WTC11 (cell line): ENCODE measurements around the gene LTN1. TPM values are rescaled to one million over a fixed set of nuclear protein-coding genes. Genes with fewer than 3 reads are reported as not detected.

Experiments used
- ARID4B ChIP-seq: sonication (generic); formaldehyde crosslinking; IDR thresholded peaks from 2 replicates; pipeline ENCODE4 v1.8.0; 2023; ENCODE audit warnings: missing genetic modification reagents, mild to moderate bottlenecking, borderline replicate concordance
- CBFB ChIP-seq: sonication (generic); formaldehyde crosslinking; IDR thresholded peaks from 2 replicates; pipeline ENCODE4 v1.8.1; 2022; ENCODE audit warnings: mild to moderate bottlenecking, low read depth, missing genetic modification reagents
- CREM ChIP-seq: sonication (generic); formaldehyde crosslinking; IDR thresholded peaks from 2 replicates; pipeline ENCODE4 v1.8.1; 2022; ENCODE audit warnings: mild to moderate bottlenecking, missing genetic modification reagents, moderate library complexity
- E2F4 ChIP-seq: sonication (generic); formaldehyde crosslinking; IDR thresholded peaks from 2 replicates; pipeline ENCODE4 v1.8.1; 2022; ENCODE audit warnings: low read depth, mild to moderate bottlenecking, moderate library complexity, missing genetic modification reagents, borderline replicate concordance
- E2F5 ChIP-seq: sonication (generic); formaldehyde crosslinking; IDR thresholded peaks from 2 replicates; pipeline ENCODE4 v1.8.1; 2022; ENCODE audit warnings: mild to moderate bottlenecking, moderate library complexity, missing genetic modification reagents
- ELF4 ChIP-seq: sonication (generic); formaldehyde crosslinking; IDR thresholded peaks from 2 replicates; pipeline ENCODE4 v1.8.1; 2022; ENCODE audit warnings: low read depth, mild to moderate bottlenecking, moderate library complexity, missing genetic modification reagents
- ETV6 ChIP-seq: sonication (generic); formaldehyde crosslinking; IDR thresholded peaks from 2 replicates; pipeline ENCODE4 v1.8.1; 2022; ENCODE audit warnings: mild to moderate bottlenecking, missing genetic modification reagents
- FOXK1 ChIP-seq: sonication (generic); formaldehyde crosslinking; IDR thresholded peaks from 2 replicates; pipeline ENCODE4 v1.8.0; 2022; ENCODE audit warnings: mild to moderate bottlenecking, moderate library complexity, missing genetic modification reagents
- FOXP1 ChIP-seq: sonication (generic); formaldehyde crosslinking; IDR thresholded peaks from 2 replicates; pipeline ENCODE4 v1.8.0; 2022; ENCODE audit warnings: missing genetic modification reagents, mild to moderate bottlenecking, moderate library complexity, borderline replicate concordance
- GRHL2 ChIP-seq: fragments of 250-450 bp; sonication (Bioruptor Pico); IDR thresholded peaks from 2 replicates; pipeline ENCODE4 v1.8.0; 2022; ENCODE audit warnings: mild to moderate bottlenecking, moderate library complexity; ENCODE audit not compliant: insufficient replicate concordance, severe bottlenecking
- IRF1 ChIP-seq: sonication (generic); formaldehyde crosslinking; IDR thresholded peaks from 2 replicates; pipeline ENCODE4 v1.8.0; 2023; ENCODE audit warnings: missing genetic modification reagents
- IRF2 ChIP-seq: sonication (generic); formaldehyde crosslinking; IDR thresholded peaks from 2 replicates; pipeline ENCODE4 v1.8.0; 2022; ENCODE audit warnings: low read depth, missing genetic modification reagents, borderline replicate concordance
- KAT7 ChIP-seq: sonication (generic); formaldehyde crosslinking; IDR thresholded peaks from 2 replicates; pipeline ENCODE4 v1.8.1; 2023; ENCODE audit warnings: missing genetic modification reagents, mild to moderate bottlenecking, borderline replicate concordance
- MAX ChIP-seq: sonication (generic); formaldehyde crosslinking; IDR thresholded peaks from 2 replicates; pipeline ENCODE4 v1.8.0; 2022; ENCODE audit warnings: mild to moderate bottlenecking, missing genetic modification reagents
- MYBL2 ChIP-seq: sonication (generic); formaldehyde crosslinking; IDR thresholded peaks from 2 replicates; pipeline ENCODE4 v1.8.1; 2023; ENCODE audit warnings: mild to moderate bottlenecking, moderate library complexity, missing genetic modification reagents
- OVOL2 ChIP-seq: fragments of 250-450 bp; sonication (Bioruptor Pico); IDR thresholded peaks from 2 replicates; pipeline ENCODE4 v1.9.0; 2021; ENCODE audit warnings: mild to moderate bottlenecking, borderline replicate concordance
- RELA ChIP-seq: sonication (generic); formaldehyde crosslinking; IDR thresholded peaks from 2 replicates; pipeline ENCODE4 v1.8.1; 2022; ENCODE audit warnings: missing genetic modification reagents, mild to moderate bottlenecking, borderline replicate concordance
- SMAD3 ChIP-seq: sonication (generic); formaldehyde crosslinking; IDR thresholded peaks from 2 replicates; pipeline ENCODE4 v1.8.0; 2022; ENCODE audit warnings: missing genetic modification reagents, mild to moderate bottlenecking, borderline replicate concordance
- SMAD4 ChIP-seq: sonication (generic); formaldehyde crosslinking; IDR thresholded peaks from 2 replicates; pipeline ENCODE4 v1.8.0; 2022; ENCODE audit warnings: mild to moderate bottlenecking, missing genetic modification reagents
- SOX15 ChIP-seq: fragments of 250-450 bp; sonication (Bioruptor Pico); IDR thresholded peaks from 2 replicates; pipeline ENCODE4 v1.9.0; 2021; ENCODE audit warnings: mild to moderate bottlenecking
- TCF7 ChIP-seq: sonication (generic); formaldehyde crosslinking; IDR thresholded peaks from 2 replicates; pipeline ENCODE4 v1.8.0; 2022; ENCODE audit warnings: mild to moderate bottlenecking, low read depth, missing genetic modification reagents, moderate library complexity
- TP53 ChIP-seq: sonication (generic); formaldehyde crosslinking; IDR thresholded peaks from 2 replicates; pipeline ENCODE4 v1.8.1; 2023; ENCODE audit warnings: mild to moderate bottlenecking, missing genetic modification reagents
- USF1 ChIP-seq: sonication (generic); formaldehyde crosslinking; IDR thresholded peaks from 2 replicates; pipeline ENCODE4 v1.8.0; 2022; ENCODE audit warnings: mild to moderate bottlenecking, missing genetic modification reagents
- USF2 ChIP-seq: sonication (generic); formaldehyde crosslinking; IDR thresholded peaks from 2 replicates; pipeline ENCODE4 v1.8.1; 2023; ENCODE audit warnings: mild to moderate bottlenecking, missing genetic modification reagents, moderate library complexity
- ZBTB21 ChIP-seq: sonication (generic); formaldehyde crosslinking; IDR thresholded peaks from 2 replicates; pipeline ENCODE4 v1.8.1; 2023; ENCODE audit warnings: mild to moderate bottlenecking, missing genetic modification reagents, borderline replicate concordance
- ZNF219 ChIP-seq: sonication (generic); formaldehyde crosslinking; IDR thresholded peaks from 2 replicates; pipeline ENCODE4 v1.8.0; 2023; ENCODE audit warnings: missing genetic modification reagents, mild to moderate bottlenecking, borderline replicate concordance
- ZNF263 ChIP-seq: sonication (generic); formaldehyde crosslinking; IDR thresholded peaks from 2 replicates; pipeline ENCODE4 v1.8.1; 2022; ENCODE audit warnings: low read depth, mild to moderate bottlenecking, moderate library complexity, missing genetic modification reagents
- ZNF317 ChIP-seq: sonication (generic); formaldehyde crosslinking; IDR thresholded peaks from 2 replicates; pipeline ENCODE4 v1.8.1; 2023; ENCODE audit warnings: low read depth, mild to moderate bottlenecking, moderate library complexity, missing genetic modification reagents, borderline replicate concordance
- ZNF671 ChIP-seq: fragments of 250-450 bp; sonication (Bioruptor Pico); IDR thresholded peaks from 2 replicates; pipeline ENCODE4 v1.8.0; 2021; ENCODE audit warnings: mild to moderate bottlenecking
- total RNA-seq: library from RNA; stranded (reverse); gene quantifications from 3 replicates; pipeline ENCODE4 v1.2.3, GENCODE V29; 2021

Gene LTN1
- total RNA-seq, 1 experiment from 2014 or later: 23.0 TPM

- TF ChIP-seq USF2 (no peak), USF1 (CRISPR knock-in tag) (0 out of 2 replicates have a peak, but pooled peaks have one; percentile 22), SMAD3 (no peak), FOXK1 (CRISPR knock-in tag) (peak; percentile 78; the same call in 1 of the 2 replicates), ETV6 (CRISPR knock-in tag) (no peak), GRHL2 (CRISPR knock-in tag) (no peak), IRF2 (CRISPR knock-in tag) (no peak), KAT7 (no peak), E2F4 (CRISPR knock-in tag) (no peak), RELA (CRISPR knock-in tag) (no peak), FOXP1 (CRISPR knock-in tag) (no peak), ZNF671 (no peak), CREM (peak; percentile 95), ARID4B (CRISPR knock-in tag) (peak; percentile 41; the same call in 1 of the 2 replicates), IRF1 (CRISPR knock-in tag) (no peak), OVOL2 (no peak), MAX (CRISPR knock-in tag) (peak; percentile 51; the same call in 1 of the 2 replicates), TP53 (CRISPR knock-in tag) (no peak), ZNF263 (CRISPR knock-in tag) (no peak), ZNF219 (no peak), TCF7 (no peak), SMAD4 (CRISPR knock-in tag) (no peak), ZNF317 (CRISPR knock-in tag) (no peak), MYBL2 (CRISPR knock-in tag) (no peak), ELF4 (no peak), CBFB (no peak), E2F5 (CRISPR knock-in tag) (no peak), SOX15 (CRISPR knock-in tag) (no peak), ZBTB21 (CRISPR knock-in tag) (no peak)
Measured at GRCh38 chr21:29024474-29025327, 32.0 kb upstream of the LTN1 start, which contains the start of gene USP16 (continued).
